Retina (tissue), 1 donor: Measurements from ENCODE around the gene GRK3.
"Not testable (repeated sequence)": the region's sequence is repeated elsewhere in the genome, so short reads cannot be mapped to it uniquely, and the experiment has no call there.

ENCODE experiments used
- DNase-seq: peaks from one replicate; pipeline ENCODE4 v3.0.0-alpha.2; 2016

GRK3 gene

GRCh38 chr22:25573841-25574240 is 9.4 kb downstream of the GRK3 start:
- no peak for DNase-seq

- no peak for DNase-seq
Observed at GRCh38 chr22:25574736-25575135, 10.3 kb downstream of the GRK3 start.

- DNase-seq = not testable (repeated sequence)
Observed at GRCh38 chr22:25575674-25576392, 11.4 kb downstream of the GRK3 start.

- not testable (repeated sequence) for DNase-seq
Observed at GRCh38 chr22:25581452-25581851, 17.0 kb downstream of the GRK3 start.

GRCh38 chr22:25582946-25583345 is 18.5 kb downstream of the GRK3 start:
- DNase-seq = no peak

- DNase-seq = not testable (repeated sequence)
Observed at GRCh38 chr22:25584993-25585392, 20.5 kb downstream of the GRK3 start.

- DNase-seq = not testable (repeated sequence)
Observed at GRCh38 chr22:25589664-25590063, 25.2 kb downstream of the GRK3 start.

- DNase-seq = not testable (repeated sequence)
Observed at GRCh38 chr22:25593323-25593722, 28.8 kb downstream of the GRK3 start.

GRCh38 chr22:25598609-25599008 is 34.1 kb downstream of the GRK3 start:
- DNase-seq = no peak

GRCh38 chr22:25602445-25602844 is 38.0 kb downstream of the GRK3 start:
- DNase-seq = no peak

- no peak for DNase-seq
Observed at GRCh38 chr22:25602916-25603315, 38.4 kb downstream of the GRK3 start.

GRCh38 chr22:25605146-25605545 is 40.7 kb downstream of the GRK3 start:
- DNase-seq = not testable (repeated sequence)

- DNase-seq = not testable (repeated sequence)
Observed at GRCh38 chr22:25605565-25605964, 41.1 kb downstream of the GRK3 start.

- not testable (repeated sequence) for DNase-seq
Observed at GRCh38 chr22:25611284-25611683, 46.8 kb downstream of the GRK3 start.

GRCh38 chr22:25613131-25613530 is 48.7 kb downstream of the GRK3 start:
- DNase-seq = not testable (repeated sequence)

GRCh38 chr22:25613558-25613957 is 49.1 kb downstream of the GRK3 start:
- DNase-seq = not testable (repeated sequence)

GRCh38 chr22:25614791-25615190 is 50.3 kb downstream of the GRK3 start:
- not testable (repeated sequence) for DNase-seq

GRCh38 chr22:25621986-25622385 is 57.5 kb downstream of the GRK3 start:
- DNase-seq = no peak

GRCh38 chr22:25623310-25623734 is 58.8 kb downstream of the GRK3 start:
- DNase-seq = no peak

- DNase-seq = no peak
Observed at GRCh38 chr22:25623851-25624250, 59.4 kb downstream of the GRK3 start.

- DNase-seq = no peak
Observed at GRCh38 chr22:25624476-25624875, 60.0 kb downstream of the GRK3 start.

- not testable (repeated sequence) for DNase-seq
Observed at GRCh38 chr22:25625747-25626623, 61.5 kb downstream of the GRK3 start.

- DNase-seq = no peak
Observed at GRCh38 chr22:25626624-25626990, 62.1 kb downstream of the GRK3 start.

- no peak for DNase-seq
Observed at GRCh38 chr22:25627271-25627852, 62.9 kb downstream of the GRK3 start.
